SHP77 treated with DMSO at 0.1 percent for 48 hours (cell line): Measurements from ENCODE around the gene SHISAL1.
A peak's percentile ranks its signal among the peaks of the same experiment; 100 is the strongest.

ENCODE experiments used
- DNase-seq: peaks from one replicate; lab custom pipeline; 2025; lab: John Stamatoyannopoulos, UW

Gene SHISAL1

GRCh38 chr22:44342347-44342956 is 29.7 kb upstream of the SHISAL1 start:
- no peak for DNase-seq

- no peak for DNase-seq
Measured at GRCh38 chr22:44341431-44342346, 28.9 kb upstream of the SHISAL1 start.

GRCh38 chr22:44340271-44341239 is 27.8 kb upstream of the SHISAL1 start:
- peak; percentile 10 for DNase-seq

- DNase-seq: no peak
Measured at GRCh38 chr22:44338906-44339305, 26.2 kb upstream of the SHISAL1 start.

GRCh38 chr22:44338177-44338810 is 25.5 kb upstream of the SHISAL1 start:
- DNase-seq: no peak

- DNase-seq: peak; percentile 84
Measured at GRCh38 chr22:44337678-44338004, 24.9 kb upstream of the SHISAL1 start.

- DNase-seq: peak; percentile 84
Measured at GRCh38 chr22:44336962-44337677, 24.4 kb upstream of the SHISAL1 start.

GRCh38 chr22:44335903-44336803 is 23.4 kb upstream of the SHISAL1 start:
- no peak for DNase-seq

GRCh38 chr22:44335066-44335839 is 22.5 kb upstream of the SHISAL1 start:
- DNase-seq: no peak

- no peak for DNase-seq
Measured at GRCh38 chr22:44333847-44334635, 21.3 kb upstream of the SHISAL1 start.

GRCh38 chr22:44332946-44333345 is 20.2 kb upstream of the SHISAL1 start:
- no peak for DNase-seq

GRCh38 chr22:44331881-44332714 is 19.3 kb upstream of the SHISAL1 start:
- no peak for DNase-seq

- no peak for DNase-seq
Measured at GRCh38 chr22:44330744-44331660, 18.3 kb upstream of the SHISAL1 start.

- DNase-seq: no peak
Measured at GRCh38 chr22:44330188-44330743, 17.5 kb upstream of the SHISAL1 start.

- DNase-seq: no peak
Measured at GRCh38 chr22:44329179-44329796, 16.5 kb upstream of the SHISAL1 start.

GRCh38 chr22:44328762-44329161 is 16.0 kb upstream of the SHISAL1 start:
- no peak for DNase-seq
